Fibroblast of skin of left quadriceps (primary cell): ENCODE results near the gene ITGA1.
"Not testable (repeated sequence)": the region's sequence is repeated elsewhere in the genome, so short reads cannot be mapped to it uniquely, and the experiment has no call there.

ENCODE experiments used
- DNase-seq, 2 experiments: peaks; one replicate each; pipeline ENCODE4 v3.0.0-alpha.2; 2013; ENCODE audit warnings: low read depth in 2 of 2

ITGA1 gene

GRCh38 chr5:52787600-52788504 lies at the start of gene ITGA1, which contains the start of gene PELO:
ITGA1 (plus strand) TSS chr5:52787916; CDS start chr5:52788354, 438 bp downstream.
PELO (plus strand) TSS chr5:52787916; CDS start chr5:52800395, 12,479 bp downstream.
- DNase-seq, result peak; percentile 54 to 62

GRCh38 chr5:52738095-52738506 lies 49.6 kb upstream of the ITGA1 start:
- DNase-seq, result no peak

DNA sequence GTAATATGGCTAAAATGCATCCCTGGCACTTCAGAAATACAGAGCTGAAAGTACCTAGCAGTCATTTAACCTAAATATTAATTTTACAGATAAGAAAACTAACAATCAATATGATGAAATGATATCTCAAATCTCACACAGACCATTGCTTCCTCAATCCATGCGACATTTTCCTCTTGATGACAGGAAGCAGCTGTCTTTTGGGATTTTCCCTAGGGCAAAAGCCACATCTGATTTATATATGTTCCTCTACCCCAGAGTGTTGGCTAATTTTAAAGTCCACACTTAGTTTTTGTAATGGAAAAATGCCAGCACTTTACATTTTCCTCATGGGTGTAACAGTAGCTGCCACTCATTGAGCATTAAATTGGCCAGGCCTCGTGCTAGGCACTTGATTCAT lies 47.7 kb upstream of the ITGA1 start:
- DNase-seq, result no peak

GRCh38 chr5:52743012-52743411 lies 44.7 kb upstream of the ITGA1 start:
- no peak for DNase-seq

DNA sequence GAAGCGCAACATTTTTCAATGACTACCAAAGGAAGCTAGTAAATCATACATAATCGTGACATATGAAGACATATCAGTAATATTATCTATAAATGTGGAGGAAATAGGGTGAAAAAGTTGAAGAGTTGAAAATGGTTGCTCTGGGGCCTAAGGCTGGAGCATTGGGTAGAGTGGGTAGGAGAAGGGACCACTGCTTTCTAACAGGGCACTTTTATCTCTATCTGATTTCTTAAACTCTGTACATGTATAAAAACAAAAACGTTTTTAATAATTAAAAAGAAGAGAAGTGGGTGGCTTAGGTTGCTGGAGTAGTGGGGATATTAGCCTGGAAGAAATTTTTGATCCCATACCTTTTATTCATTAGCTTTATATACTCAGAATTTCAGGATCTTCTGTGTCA lies 44.2 kb upstream of the ITGA1 start:
- no peak for DNase-seq

- DNase-seq, result no peak
Observed at GRCh38 chr5:52743970-52744369, 43.7 kb upstream of the ITGA1 start.

- not testable (repeated sequence) for DNase-seq
Observed at GRCh38 chr5:52744867-52745458, 42.8 kb upstream of the ITGA1 start.

GRCh38 chr5:52746539-52746938 lies 41.2 kb upstream of the ITGA1 start:
- DNase-seq, result peak; percentile 50 to 53

DNA sequence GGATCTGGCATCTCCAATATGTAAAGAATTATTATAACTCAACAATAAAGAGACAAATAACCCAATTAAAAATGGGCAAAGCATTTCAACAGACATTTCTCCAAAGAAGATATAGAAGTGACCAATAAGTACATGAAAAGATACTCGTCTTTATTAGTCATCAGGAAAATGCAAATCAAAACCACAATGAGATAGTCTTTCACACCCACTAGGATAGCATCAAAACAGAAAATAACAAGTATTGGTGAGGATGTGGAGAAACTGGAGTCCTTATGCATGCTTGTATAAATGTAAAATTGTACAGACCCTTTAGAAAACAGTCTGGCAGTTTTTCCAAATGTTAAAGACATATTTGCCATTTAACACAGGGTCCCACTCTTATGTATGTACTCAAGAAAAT lies 39.1 kb upstream of the ITGA1 start:
- no peak for DNase-seq

- DNase-seq, result no peak
Observed at GRCh38 chr5:52749666-52750065, 38.0 kb upstream of the ITGA1 start.

GRCh38 chr5:52751137-52751536 lies 36.6 kb upstream of the ITGA1 start:
- no peak for DNase-seq

DNA sequence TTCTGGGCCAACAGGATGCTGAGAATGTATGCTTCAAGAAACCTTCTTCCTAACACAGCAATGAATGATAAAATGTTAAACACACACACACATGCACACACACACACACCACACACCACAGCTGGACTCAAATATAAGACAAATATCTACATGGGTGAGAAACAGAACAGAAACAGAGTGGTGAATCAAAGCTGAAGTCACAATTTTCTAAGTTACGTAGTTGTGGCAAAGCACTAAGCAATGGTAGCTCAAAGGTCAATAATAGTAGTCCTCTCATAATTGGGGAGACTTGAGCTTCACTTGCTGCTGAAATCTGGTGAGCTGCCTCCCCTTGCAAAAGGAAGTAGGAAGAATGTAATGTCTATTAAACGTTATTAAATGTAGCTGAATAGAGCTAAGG lies 33.7 kb upstream of the ITGA1 start:
- no peak for DNase-seq

- DNase-seq, result no peak
Observed at GRCh38 chr5:52757527-52757926, 30.2 kb upstream of the ITGA1 start.

- no peak for DNase-seq
Observed at GRCh38 chr5:52758014-52758413, 29.7 kb upstream of the ITGA1 start.

DNA sequence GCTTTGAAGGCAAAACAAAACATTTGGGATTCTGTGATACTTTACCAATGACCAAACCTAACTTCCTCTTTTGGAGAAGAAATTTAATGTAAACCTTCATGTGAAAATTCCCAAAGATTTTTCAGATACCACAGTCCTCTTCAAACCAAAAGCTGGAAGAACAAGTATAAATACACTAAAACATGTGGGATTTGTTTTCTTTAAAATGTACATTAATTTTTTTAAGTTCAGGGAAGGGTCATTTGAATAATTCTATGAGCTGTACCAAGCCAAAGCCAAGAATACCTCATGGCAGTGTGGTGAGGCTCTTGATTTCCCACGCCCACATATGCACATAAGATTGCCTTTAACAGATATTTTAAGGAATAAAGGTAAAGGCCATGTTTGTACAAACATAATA lies 28.4 kb upstream of the ITGA1 start:
- DNase-seq, result no peak

GRCh38 chr5:52760695-52761366 lies 26.9 kb upstream of the ITGA1 start:
- DNase-seq, result no peak

DNA sequence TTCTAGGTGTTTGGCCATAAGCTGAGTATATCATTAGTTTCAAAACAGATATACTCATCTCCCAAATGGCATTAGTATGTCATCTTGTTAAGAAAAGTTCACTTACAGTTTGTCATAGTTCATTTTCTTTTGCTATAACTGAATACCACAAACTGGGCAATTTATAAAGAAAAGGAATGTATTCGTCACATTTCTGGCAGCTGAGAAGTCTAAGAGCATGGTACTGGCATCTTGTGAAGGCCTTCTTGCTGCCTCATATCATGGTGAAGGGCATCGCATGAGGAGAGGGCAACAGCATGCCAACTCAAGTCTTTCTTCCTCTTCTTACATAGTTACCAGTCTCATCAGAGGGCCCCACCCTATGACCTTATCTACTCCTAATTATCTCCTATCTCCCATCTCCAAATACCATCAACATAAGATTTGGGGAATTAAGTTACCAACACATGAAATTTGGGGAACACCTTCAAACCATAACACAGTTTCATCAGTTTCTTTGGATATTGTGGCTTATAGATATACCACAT lies 20.4 kb upstream of the ITGA1 start:
- DNase-seq, result no peak

GRCh38 chr5:52767766-52768480 lies 19.8 kb upstream of the ITGA1 start:
- no peak for DNase-seq

DNA sequence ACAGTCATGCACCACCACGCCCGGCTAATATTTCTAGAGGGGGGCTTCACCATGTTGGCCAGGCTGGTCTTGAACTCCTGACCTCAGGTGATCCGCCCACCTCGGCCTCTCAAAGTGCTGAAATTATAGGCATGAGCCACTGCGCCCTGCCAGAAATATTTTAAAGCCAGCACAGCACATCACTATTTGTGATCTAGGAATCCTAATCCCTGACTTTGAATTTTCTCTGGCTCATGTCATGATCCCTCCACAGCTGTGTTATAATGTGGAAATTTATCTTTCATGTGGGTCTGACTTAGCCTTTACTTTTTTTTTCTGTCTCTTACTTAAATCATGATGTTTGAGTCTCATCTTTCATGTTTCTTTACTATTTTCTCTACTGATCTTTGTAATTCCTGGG lies 18.7 kb upstream of the ITGA1 start:
- DNase-seq, result no peak

DNA sequence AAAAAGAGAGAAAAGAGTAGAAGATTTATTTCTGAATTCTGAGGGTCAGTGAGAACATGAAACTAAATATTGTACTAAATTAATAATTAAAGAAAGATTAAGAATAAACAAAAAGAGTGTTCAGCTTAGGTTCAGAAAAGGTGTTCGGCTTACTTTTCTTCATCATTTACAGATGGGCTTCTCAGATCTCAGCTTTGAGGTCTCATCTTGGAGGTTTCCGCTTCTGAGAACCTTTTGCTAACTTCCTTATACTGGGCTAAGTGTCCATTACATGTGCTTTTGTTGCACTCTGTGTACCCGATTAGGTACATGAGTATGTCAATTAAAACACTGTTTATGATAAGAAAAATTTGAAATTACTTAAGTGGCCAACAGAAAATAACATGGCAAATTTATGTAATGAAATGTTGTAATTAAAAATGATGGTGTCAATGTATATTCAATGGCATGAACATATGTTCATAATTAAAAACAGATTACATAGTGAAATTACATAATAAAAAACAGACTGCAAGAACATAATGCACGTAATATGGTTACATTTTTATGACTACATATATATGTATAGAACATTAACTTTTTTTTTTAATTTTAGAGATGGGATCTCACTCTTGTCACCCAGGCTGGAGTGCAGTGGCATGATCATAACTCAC lies 17.3 kb upstream of the ITGA1 start:
- no peak for DNase-seq
